GM18526 (cell line): Measurements from ENCODE around the gene COL8A1.

Source experiments
- POLR2A ChIP-seq: IDR thresholded peaks from 3 replicates; pipeline ENCODE4 v1.6.1; 2011; ENCODE audit not compliant: insufficient read length; ENCODE audit errors: extremely low read depth

COL8A1 gene

DNA sequence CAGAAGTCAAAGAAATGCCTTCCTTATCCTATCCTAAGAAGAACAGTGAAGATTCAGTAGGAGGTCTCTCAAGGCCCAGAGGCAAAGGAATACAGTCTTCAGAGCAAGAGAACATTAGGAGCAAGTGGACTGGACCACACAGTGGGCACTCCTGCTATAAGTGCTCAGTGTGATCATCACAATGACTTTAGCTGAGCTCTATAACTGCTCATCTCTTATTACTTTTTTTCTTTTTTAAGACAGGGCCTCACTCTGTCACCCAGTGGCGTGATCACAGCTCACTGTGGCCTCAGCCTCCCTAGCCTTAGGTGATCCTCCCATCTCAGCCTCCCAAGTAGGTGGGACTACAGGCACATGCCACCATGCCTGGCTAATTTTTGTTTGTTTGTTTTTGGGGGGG lies 48.1 kb downstream of the COL8A1 start:
- TF ChIP-seq POLR2A: no peak

DNA sequence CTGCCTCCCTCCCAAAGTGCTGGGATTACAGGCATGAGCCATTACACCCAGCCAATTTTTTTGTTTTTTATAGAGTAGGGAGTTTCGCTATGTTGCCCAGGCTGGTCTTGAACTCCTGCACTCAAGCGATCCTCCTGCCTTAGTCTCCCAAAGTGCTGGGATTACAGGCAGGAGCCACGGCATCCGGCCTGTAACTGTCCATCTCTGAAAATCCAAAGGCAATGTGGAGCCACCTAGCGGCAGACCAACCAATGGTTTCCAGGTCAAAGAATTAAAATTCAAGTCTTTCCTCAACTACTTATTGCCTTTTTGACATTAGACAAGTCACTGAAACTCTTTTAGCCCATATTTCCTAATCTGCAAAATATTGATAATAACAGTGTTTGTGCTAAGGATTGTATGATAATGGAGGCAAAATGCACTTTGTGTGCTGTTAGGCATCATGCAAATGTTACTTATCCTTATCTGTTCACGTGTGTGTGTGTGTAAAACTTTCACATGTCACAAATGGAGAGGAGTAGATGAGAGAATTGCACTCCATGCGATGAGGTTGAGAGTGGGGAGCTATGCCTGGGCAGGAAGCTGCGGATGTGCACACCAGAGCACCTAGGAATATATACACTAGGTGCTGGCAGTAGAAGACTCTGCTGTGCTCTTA lies 48.7 kb downstream of the COL8A1 start:
- TF ChIP-seq POLR2A: no peak

- TF ChIP-seq POLR2A: no peak
Measured at GRCh38 chr3:99690761-99691369, 52.5 kb downstream of the COL8A1 start.

- TF ChIP-seq POLR2A: no peak
Measured at GRCh38 chr3:99693636-99694035, 55.2 kb downstream of the COL8A1 start.

- no peak for TF ChIP-seq POLR2A
Measured at GRCh38 chr3:99696497-99696896, 58.1 kb downstream of the COL8A1 start.

DNA sequence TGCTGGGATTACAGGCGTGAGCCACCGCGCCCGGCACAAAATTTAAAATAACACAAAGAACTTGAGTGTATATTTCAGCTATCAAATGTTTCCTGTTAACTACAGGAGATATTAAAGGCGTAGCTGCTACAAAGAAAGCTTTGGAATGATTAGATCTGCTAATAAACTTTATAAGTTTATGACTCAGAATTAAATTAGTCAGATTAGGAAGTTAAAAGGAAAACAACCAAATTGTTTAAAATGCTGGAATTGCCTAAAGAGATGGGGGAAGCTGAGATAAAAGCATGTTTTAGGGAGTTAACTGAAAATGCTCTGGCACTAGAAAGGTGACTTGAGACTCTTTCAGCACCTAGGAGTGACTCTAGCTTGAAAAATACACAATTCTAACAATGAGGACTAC lies 58.9 kb downstream of the COL8A1 start:
- no peak for TF ChIP-seq POLR2A

- TF ChIP-seq POLR2A: no peak
Measured at GRCh38 chr3:99698932-99699331, 60.5 kb downstream of the COL8A1 start.

- no peak for TF ChIP-seq POLR2A
Measured at GRCh38 chr3:99699841-99700240, 61.4 kb downstream of the COL8A1 start.

DNA sequence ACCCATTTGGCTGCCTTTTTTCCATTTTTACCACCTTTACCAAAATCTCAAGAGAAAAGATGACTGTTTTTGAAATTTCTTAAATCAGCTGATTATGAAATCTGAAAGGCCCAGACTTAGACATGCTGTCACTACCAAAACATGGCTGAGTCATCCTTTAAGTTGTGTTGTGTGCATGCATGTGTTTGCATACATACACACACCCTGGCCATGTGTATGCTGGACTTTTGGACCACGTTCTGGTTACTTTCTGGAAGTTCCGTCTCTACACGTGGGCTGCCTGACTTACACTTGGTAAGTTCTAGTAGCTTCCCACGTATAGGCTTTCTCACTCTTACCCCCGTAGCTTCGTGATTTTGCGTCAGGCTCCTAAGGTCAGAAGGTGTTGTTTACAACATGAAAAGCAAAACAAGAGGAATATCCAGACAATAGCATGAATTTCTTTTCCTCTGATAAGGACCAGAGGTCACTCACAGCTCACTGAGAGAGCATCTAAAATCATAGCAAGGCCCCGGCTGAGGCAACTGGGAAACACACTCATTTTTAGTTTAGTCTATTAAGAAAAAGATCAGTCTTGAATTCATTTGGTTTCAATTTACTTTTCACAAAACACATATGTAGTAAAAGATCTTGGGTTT lies 62.4 kb downstream of the COL8A1 start:
- no peak for TF ChIP-seq POLR2A

DNA sequence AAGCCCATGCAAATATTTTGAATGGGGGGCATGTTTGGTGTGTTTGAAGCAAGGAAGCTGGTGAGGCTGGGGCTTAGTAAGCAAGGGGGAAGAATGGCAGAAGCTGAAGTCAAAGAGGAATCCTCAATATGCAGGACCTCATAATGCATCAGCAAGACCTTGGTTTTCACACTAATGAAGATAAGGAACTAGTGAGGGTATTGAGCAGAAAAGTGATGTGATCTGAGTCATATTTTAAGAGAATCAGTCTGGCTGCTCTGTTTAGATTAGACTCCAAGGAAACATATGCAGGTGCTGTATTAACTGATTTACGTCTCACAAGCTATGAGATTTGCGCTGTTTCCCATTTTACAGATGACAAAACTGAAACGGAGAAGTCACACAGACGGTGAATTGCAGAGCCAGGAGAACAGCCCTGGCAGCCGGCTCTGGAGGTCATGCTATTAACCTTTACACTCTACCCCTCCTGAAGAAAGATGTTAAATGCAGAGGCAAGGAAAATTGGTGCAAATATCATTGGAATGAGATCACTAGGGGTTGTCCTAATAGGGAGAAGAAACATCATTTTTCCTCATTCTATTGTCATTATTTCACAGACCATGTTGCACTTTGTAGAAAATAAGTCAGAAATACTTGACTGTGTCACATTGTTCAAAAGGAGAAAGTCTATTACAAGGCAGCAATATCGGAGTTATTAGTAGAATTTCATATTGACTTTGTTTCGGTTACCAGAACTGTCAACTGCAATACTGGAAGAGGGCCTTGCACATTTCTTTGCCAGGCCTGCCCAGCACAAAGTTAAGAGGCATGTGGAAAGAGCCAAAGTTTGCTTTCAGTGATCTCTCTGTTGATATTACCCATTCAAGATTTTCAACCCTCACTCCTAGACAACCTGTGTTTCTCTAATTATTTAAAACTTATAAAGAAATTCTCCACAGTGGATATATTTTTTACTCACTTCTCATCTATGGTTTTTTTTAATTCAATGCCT lies 64.9 kb downstream of the COL8A1 start:
- no peak for TF ChIP-seq POLR2A

GRCh38 chr3:99704417-99704816 lies 66.0 kb downstream of the COL8A1 start:
- TF ChIP-seq POLR2A: no peak

GRCh38 chr3:99706410-99706809 lies 68.0 kb downstream of the COL8A1 start:
- TF ChIP-seq POLR2A: no peak

GRCh38 chr3:99708207-99708745 lies 69.9 kb downstream of the COL8A1 start:
- no peak for TF ChIP-seq POLR2A

GRCh38 chr3:99709686-99710085 lies 71.3 kb downstream of the COL8A1 start:
- TF ChIP-seq POLR2A: no peak

DNA sequence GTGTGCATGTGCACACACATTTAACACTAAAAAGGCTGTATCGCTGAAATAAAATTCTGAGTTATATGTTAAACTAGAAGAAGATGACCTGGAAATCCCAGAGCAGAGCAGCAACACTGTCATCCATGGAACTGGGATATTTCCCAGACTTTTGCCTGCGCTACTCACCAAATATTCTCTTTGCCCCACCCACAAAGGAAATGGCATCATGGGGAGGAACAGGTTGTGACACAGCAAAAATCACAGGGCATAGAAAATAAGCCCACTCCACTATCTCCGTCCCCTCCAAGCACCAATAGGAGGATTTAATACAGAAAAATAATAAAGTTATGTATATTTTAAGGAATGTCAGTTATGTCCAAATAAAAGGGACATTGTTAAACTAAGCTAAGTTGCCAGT lies 71.7 kb downstream of the COL8A1 start:
- no peak for TF ChIP-seq POLR2A
